Measurements from ENCODE around the gene WNT3A.

DNA sequence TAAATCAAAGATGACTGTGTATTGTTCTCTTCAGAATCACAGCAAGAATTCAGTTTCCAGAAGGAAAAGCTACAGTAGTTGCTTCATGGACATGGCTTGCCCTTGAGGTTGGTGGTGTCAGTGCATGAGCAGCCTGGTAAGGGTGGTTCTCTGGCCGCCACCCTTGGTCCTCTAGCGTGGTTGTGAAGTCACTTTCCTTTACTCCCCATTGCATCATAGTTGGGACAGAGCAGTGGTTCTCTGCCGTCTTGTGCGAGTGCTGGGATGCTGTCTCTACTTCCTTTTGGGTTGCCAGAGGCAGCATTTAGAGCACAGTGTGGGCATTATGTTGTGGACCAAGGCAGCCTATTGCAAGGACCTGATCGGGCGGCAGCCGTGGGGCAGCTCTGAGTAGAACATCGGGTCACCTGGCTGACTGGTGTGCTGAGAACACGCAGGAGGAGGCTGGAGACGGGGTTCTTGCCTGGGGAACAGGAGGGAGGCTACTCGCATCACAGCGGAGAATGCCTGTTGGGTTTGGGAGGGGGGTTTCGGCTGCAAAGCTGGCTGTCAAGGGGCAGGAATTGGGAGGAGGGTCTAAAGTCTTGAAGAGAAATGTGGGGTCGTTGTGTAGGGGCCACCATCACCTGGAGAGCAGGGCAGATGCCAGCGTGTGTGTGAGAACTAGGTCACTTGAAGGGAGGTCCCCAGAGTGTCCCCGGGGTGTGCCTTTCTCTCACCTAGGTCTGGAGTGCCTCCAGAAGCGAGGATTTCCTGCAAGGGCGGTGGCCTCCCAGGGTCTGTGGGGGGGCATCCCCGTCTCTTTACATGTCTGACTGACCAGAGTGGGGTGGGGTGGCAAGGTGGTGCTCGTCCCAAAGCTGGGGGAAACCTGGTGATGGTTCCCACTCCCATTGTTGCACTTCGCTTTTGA, 82.0 kb downstream of the WNT3A start:
- TF ChIP-seq EZH2 (optimal IDR thresholded peaks at IDR 0.05; ENCODE audit: low read depth, low read length) (no peak), CTCF (IDR thresholded peaks at IDR 0.05; ENCODE audit: low read length) (no peak)

Data from MM.1S (cell line).